ENCODE measurements around the gene CROCC2.

CROCC2 gene

DNA sequence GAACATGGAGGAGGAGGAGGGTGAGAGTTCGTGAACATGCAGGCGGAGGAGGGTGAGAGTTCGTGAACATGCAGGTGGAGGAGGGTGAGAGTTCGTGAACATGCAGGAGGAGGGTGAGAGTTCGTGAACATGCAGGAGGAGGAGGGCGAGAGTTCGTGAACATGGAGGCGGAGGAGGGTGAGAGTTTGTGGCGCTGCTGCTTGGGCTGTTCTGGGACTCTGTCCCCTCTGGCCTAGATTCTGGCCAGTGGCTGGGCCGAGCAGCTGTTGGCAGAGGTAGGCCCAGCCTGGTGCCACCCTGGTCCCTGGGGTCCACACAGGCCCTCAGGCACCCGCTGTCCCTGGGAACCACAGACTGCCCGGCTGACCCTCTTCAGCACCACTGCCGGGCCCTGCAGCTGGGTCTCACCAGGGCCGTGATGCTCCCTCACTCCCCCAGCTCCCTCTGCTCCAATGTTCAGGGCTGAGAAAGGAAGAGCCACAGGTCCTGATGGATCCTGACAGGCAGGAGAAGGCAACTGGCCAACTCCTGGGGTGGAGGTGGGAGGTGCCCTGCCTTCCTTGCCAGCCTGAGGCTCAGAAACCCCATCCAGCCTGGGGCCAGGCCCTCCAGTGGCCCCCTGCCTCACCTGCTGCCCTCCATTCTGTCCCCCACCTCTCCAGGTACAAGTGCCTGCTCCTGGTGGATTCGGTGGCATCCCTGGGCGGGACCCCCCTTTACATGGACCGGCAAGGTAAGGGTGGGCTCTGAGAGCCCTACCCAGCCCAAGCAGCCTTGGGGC lies 33.6 kb upstream of the CROCC2 start:
- ChIA-PET CTCF (interaction anchor here (0.6 kb wide), 1 partner anchor 56 kb away, joined by 3 read pairs; no protein-coding TSS in a partner anchor), POLR2A (ENCODE audit: low non-redundant PET) (no interaction called here)
- TF ChIP-seq, protein P1, sequence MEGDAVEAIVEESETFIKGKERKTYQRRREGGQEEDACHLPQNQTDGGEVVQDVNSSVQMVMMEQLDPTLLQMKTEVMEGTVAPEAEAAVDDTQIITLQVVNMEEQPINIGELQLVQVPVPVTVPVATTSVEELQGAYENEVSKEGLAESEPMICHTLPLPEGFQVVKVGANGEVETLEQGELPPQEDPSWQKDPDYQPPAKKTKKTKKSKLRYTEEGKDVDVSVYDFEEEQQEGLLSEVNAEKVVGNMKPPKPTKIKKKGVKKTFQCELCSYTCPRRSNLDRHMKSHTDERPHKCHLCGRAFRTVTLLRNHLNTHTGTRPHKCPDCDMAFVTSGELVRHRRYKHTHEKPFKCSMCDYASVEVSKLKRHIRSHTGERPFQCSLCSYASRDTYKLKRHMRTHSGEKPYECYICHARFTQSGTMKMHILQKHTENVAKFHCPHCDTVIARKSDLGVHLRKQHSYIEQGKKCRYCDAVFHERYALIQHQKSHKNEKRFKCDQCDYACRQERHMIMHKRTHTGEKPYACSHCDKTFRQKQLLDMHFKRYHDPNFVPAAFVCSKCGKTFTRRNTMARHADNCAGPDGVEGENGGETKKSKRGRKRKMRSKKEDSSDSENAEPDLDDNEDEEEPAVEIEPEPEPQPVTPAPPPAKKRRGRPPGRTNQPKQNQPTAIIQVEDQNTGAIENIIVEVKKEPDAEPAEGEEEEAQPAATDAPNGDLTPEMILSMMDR (conservative IDR thresholded peaks at IDR 0.05; ENCODE audit: low read depth): no peak
- H3K27ac ChIP-seq: no peak overlapping the region
- no peak for DNase-seq (ENCODE audit: low spot score)

DNA sequence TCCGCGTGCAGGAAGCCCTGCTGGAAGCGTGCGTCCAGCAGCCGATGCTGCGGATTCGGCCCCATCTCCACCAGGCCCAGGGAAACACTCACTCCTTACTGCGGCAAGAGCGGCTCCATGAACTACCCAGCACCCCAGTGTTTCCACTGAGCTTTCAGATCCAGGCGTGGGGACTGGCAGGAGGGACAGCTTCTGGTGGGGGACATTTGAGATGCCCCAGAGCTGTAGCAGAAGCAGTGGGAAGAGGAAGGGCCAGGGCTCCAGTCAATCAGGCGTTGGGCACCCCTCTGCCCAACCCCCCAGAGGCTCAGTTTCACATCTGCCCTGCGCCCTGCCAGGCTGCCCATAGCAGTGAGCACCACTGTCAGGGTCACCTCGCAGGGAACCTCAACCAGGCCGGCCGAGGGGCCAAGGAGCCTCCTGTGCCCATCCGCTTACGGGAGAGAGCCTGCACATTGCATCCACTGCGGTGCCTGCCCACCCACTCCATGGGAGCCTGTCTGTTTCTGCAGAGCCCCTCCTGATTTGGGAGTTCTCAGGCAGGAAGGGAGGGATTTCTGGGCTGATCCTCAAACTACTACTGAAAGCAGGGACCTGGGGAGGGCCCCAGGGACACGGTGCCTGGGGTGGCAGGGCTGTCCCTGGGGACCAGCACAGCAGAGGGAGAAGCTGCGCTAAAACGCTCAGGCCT lies 32.9 kb upstream of the CROCC2 start:
- CTCF ChIA-PET: interaction anchor here (0.6 kb wide), 1 partner anchor 87 kb away, joined by 3 read pairs; no protein-coding TSS in a partner anchor
- POLR2A ChIA-PET (ENCODE audit: low non-redundant PET): no interaction called here
- TF ChIP-seq, protein P1 (conservative IDR thresholded peaks at IDR 0.05; ENCODE audit: low read depth): no peak
- DNase-seq (ENCODE audit: low spot score): no peak
- no peak overlapping the region for H3K27ac ChIP-seq

DNA sequence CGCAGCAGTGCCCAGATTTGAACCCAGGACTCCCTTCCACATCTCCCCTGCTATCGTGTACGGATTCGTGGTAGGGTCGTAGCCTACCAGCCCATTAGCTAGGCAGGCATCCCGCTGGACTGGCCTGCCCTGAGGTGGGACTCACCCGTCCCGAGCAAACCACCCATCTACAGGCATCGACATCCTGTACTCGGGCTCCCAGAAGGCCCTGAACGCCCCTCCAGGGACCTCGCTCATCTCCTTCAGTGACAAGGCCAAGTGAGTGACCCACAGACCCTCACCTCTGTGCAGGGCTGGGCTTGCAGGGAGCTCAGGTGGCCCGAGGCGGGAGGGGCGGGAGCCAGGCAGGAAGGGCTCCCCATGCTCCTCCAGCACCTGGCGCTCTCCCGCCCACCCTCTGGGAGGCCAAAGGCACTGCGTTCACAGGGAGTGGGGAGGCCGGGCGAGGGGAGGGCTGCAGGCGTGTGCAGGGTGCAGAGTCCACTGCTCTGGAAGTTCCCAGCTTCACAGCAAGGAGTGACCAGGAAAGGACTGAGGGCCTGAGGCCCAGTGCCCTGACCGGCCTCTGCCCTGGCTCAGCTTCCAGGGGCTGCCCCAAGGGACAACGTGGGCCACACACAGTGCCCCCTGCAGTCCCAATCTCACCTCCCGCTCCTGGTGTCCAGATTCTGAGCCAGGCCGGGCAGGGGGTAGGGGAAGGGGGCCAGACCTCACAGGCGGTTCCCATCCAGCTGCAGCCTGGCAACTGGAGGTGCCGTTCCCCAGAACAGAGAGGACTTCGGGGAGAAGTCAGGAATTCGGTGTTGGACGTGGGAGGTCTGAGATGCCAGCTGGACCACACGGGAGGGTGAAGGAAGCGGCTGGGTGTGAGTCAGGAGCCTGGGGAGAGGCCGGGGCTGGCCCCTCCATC lies 32.1 kb upstream of the CROCC2 start:
- ChIA-PET POLR2A (ENCODE audit: low non-redundant PET) (no interaction called here), CTCF (interaction anchor here (0.6 to 1.1 kb wide), 2 partner anchors 33 to 88 kb away, joined by 3 read pairs; no protein-coding TSS in a partner anchor)
- TF ChIP-seq, protein P1 (conservative IDR thresholded peaks at IDR 0.05; ENCODE audit: low read depth): no peak
- H3K27ac ChIP-seq: no peak overlapping the region
- no peak for DNase-seq (ENCODE audit: low spot score)

DNA sequence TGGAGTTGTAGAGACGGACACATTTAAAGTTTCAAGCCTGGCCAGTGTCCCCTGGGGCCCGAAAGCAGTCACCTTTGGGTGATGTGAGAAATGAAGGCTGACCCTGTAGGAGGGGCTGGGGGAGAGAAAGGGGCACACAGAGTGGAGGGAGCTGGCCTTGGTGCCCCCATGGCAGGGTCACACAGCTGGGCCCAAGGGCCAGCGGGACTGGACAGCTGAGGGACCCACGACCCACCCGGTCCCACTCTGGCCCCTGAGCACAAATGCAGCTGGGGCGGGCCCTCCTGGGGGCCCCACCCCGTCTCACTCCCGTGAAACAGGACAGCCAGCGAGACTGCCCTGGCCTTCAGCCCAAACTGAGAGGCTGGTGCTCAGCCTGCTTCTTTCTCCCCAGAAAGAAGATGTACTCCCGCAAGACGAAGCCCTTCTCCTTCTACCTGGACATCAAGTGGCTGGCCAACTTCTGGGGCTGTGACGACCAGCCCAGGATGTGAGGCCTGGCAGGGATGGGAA lies 31.4 kb upstream of the CROCC2 start:
- H3K27ac ChIP-seq: no peak overlapping the region
- TF ChIP-seq, protein P1 (conservative IDR thresholded peaks at IDR 0.05; ENCODE audit: low read depth): no peak
- ChIA-PET POLR2A (ENCODE audit: low non-redundant PET) (no interaction called here), CTCF (interaction anchor here (1.1 kb wide), 1 partner anchor 34 kb away, joined by 3 read pairs; no protein-coding TSS in a partner anchor)
- DNase-seq (ENCODE audit: low spot score): no peak

DNA sequence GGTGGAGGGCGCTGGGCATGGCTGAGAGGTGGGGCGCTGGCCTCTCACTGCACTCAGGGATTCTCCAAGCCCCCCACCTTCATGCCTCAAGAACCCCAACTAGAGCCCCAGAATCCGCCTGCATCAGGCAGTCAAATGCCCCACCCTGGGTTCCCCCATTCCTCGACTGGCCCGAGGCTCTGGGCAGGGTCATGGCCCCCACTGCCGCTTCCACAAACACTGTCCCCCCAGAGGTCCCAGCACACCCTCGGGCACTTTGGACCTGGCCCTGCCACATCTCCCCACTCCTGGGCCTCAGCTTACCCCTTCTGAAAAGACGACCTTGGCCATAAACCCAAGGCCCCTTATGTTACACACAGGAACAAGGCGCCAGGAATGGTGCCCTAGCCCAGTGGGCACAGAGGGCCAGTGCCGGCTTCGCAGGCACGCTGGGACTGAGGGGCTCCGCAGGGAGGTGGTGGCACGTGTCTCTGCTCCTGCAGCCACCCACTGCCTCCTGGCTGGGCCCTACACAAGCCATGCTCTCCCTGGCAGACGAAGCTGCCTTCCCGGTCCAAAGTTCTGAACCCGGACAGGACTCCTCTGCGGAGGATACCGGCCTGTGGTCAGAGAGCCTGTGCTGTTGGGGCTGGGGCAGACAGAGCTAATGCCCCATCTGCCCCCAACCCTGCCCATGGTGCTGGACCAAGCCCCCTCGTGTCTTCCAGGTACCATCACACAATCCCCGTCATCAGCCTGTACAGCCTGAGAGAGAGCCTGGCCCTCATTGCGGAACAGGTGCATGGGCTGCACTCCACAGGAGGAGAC lies 30.7 kb upstream of the CROCC2 start:
- H3K27ac ChIP-seq: no peak overlapping the region
- DNase-seq (ENCODE audit: low spot score): no peak
- CTCF ChIA-PET: interaction anchor here (0.6 to 1.1 kb wide), 2 partner anchors 12 to 35 kb away, joined by 3 read pairs; no protein-coding TSS in a partner anchor
- TF ChIP-seq, protein P1 (conservative IDR thresholded peaks at IDR 0.05; ENCODE audit: low read depth): no peak
- POLR2A ChIA-PET (ENCODE audit: low non-redundant PET): no interaction called here

Data from RWPE1 (cell line).